HG03442 (cell line): ENCODE data around the gene INIP.

ENCODE experiments used
- ATAC-seq: cut with Tn5 transposase; IDR thresholded peaks from one replicate; pipeline ENCODE4 v1.9.1; 2021; ENCODE audit warnings: mild to moderate bottlenecking, moderate library complexity; ENCODE audit not compliant: unreplicated experiment

The INIP gene, protein sequence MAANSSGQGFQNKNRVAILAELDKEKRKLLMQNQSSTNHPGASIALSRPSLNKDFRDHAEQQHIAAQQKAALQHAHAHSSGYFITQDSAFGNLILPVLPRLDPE

GRCh38 chr9:112717661-112718331 is at the start of gene INIP:
Gene INIP, minus strand, starts transcription at chr9:112718117. Its CDS starts 1,632 bp downstream, at chr9:112716485.
- peak; percentile 92 for ATAC-seq

DNA sequence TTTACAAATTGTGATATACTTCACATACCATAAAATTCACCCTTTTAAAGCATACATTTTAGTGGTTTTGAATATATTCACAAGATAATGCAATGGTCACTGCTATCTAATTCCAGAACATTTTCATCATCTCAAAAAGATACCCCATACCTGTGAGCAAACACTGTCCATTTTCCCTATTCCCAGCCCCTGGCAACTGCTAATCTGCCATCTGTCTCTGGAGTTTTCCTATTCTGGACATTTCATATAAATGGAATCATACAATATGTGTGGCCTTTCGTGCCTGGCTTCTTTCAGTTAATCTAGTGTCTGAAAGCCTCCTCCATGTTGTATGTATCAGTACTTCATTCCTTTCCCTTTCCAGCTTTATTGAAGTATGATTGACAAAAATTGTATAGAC is 47.4 kb upstream of the INIP start:
- no peak for ATAC-seq

DNA sequence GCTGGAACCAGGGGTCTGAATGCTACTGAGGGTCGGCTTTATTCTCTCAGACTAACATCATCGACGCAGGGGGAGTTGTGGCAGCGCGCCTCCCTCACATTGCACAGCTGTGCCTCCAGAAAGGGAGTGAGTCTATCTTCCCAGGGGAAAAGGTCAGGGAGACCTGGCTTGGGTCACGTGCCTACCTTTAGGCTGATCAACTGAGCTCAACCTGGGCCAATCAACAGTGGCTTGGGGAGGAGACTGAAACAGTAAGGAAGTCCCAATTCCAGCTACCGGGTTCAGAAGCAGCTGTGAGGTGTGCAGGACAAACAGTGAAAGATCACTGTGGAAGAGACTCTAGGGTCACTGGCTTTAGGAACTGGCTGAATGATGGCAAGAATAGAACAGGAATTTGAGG is 46.9 kb upstream of the INIP start:
- ATAC-seq, result no peak

DNA sequence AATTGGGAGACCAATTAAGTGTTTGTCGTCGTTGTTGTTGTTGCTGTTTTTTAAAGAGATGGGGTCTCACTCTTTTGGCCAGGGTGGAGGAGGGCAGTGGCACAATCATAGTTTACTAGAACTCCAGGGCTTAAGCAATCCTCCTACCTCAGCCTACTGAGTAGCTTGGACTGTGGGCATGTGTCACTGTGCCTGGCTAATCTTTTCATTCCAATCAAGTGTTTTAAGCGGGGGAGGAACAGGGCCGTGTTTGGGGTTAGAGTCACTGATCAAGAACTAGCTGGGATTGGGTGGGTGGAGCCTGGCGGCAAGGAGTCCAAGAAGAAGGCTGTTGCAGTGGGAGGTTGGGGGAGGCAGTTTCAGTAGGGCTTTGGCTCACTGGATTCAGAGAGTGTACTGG is 46.4 kb upstream of the INIP start:
- ATAC-seq, result no peak

- ATAC-seq, result no peak
Measured at GRCh38 chr9:112762726-112763518, 45.0 kb upstream of the INIP start.

DNA sequence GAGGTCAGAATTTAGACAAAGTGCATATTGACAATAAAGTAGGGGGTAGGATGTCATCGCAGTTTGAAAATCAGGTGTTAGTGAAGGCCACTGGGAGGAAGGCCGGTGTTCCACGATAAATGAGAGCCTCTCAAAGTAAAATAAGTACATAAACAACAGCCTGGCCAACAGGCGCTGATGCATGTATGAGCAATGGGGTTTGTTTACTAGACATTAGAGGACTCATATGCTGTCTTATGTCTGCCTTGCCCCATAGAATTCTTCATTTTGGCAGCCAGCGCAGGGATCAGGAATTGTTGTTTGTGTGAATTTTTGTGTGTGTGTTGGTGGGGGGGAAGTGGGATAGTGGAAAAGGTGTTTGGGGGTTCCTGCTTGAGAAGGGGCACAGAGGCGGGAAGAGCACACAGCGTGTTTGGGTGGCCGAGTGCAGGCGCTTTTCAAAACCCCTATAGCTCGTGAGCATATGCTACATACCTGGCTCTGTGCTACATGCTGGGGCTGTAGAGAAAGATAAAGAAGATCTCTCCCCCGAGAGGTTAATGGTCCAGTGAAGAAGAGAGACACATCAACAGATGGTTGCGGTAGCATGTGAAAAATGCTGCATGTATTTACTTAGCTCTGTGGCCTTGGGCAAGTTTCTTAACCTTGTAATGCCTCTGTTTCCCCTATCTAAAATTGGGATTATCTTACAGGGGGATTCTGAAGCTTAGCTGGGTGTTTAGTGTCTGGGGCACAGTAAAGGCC is 44.2 kb upstream of the INIP start:
- no peak for ATAC-seq

GRCh38 chr9:112760821-112761220 is 42.9 kb upstream of the INIP start:
- ATAC-seq, result no peak

DNA sequence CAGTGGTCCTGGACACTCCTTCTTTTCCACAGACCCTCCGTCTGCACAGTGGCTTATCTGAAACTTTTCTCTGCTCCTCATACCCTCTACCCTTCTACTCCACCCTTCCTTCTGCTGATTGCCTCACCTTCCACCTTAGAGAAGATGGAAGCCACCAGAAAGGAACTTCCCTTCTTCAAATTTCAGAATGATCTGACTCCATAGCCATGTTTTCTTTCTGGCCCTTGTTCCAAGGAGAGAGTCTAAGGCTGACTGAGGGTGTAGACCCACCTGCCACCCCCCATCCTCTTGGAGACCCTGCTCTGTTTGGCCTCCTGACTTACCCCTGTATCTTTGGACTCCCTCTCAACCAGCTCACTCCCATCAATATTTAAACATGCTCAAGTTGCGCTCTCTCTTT is 40.0 kb upstream of the INIP start:
- ATAC-seq, result no peak

DNA sequence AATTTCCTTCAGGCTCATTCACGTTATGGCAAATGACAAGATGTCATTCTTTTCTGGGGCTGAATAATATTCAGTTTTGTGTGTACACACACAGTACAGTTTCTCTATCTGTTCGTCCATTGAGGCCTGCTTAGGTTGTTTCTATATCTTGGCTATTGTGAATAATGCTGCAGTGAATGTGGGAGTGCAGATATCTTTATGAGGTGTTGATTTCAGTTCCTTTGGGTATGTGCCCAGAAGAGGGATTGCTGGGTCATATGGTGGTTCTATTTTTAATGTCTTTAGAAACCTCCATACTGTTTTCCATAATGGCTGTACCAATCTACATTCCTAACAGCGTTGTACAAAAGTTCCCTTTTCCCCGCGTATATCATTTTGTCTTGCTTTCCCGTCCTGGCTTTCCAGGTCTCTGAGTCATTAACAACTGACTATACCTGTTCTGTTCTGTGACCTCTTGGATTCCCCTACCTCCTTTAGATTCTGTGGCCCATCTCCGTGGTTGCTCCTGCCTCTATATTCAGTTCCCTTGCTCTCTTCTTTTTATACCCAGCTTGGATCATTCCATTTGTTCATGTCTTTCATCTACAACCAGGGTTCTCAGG is 39.5 kb upstream of the INIP start:
- no peak for ATAC-seq

DNA sequence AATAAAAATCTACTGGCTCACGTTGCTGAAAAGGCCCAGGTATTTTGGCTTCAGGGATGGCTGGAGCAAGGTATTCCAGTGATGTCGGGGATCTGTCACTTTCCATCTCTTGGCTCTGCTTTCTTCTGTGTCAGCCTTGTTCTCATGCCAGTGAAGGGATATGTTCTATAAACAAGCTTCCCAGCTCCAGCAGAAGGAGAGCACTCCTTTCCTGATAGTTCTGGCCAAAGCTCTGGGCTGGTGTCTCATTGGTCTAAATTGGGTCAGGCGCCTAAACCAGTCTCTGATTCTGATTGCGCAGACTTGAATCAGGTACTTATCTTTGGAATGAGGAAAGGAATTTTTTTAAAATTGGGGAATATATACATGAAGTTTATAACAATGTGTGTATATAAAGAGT is 37.8 kb upstream of the INIP start:
- no peak for ATAC-seq

- no peak for ATAC-seq
Measured at GRCh38 chr9:112755016-112755427, 37.1 kb upstream of the INIP start.

- ATAC-seq, result peak; percentile 28
Measured at GRCh38 chr9:112754578-112754977, 36.7 kb upstream of the INIP start.

DNA sequence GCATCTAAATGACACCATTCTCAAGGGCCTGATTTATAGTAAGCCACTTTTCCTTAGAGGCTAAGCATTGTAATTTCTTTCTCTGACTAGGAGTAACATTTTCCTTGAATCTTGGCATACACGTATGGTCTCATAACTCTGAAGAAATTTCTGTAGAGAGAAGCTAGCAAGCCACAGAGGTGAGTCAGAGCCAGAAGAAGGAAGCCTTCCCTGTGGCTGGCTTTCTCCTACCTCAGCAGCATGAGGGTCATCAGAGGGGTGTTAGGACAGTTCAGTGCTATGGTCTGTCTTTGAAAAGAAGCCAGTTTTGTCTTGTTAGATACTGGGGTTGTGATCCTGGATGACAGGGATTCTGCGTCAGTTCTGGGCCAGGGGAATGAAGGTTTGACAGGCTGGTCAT is 35.8 kb upstream of the INIP start:
- ATAC-seq, result no peak

DNA sequence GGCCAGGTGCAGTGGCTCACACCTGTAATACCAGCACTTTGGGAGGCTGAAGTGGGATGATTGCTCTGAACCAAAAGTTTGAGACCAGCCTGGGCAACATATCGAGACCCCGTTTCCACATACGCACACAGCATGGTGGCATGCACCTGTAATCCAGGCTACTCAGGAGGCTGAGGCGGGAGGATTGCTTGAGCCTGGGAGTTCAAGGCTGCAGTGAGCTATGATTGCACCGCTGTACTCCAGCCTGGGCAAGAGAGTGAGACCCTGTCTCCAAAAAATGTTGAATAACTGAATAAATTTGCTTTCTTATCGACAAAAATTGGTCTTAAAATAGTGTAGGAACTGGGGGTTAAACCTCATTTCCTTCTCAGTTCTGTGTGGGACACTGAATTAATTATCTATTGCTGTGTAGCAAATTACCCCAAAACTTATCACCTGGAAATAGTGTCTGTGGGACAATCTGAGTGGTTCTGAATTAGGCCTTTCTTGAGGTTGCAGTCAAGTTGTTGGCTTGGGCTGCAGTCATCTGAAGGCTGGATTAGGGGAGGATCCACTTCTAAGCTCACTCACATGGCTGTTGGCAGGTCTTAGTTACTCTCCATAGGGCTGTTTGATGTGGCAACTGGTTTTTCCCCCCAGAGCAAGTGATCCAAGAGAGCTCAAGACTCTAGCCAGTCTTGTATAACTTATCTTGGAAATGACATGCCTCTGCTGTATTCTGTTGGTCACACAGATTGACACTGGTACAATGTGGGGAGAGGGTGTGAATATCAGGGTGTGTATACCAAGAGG is 34.6 kb upstream of the INIP start:
- ATAC-seq, result no peak

DNA sequence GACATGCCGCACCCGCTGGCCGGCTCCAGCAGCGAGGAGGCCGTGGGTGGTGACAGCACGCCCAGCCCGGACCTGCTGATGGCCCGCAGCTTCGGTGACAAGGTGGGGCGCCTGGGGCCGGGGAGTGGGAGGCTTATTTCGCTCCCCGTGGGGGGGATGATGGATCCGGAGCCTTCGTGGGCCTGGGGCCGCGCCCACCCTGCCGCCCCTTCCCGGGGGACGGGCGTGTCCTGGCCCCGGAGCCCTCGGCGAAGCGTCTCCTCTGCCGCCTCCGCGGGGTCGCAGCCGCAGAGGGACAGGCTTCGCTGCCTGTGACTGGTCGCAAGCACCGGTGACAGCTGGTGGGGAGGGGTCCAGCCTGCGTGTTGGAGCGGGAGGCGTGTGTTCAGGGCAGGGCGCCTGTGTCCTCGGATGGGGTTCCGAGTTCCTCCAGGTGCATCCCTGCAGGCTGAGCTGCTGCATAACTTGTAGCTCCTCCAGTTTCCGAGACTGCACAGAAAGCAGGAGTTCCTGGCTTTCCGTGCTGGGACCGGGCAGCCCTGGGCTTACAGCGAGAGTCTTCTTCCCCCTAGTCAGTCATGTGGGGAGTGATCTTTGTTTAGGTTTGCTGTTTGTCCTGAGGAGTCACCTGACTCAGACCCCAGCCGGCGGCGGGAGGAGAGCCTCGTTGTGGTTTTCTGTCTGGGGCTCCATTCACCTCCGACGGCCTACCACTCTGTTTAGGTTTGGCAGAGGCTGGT is 33.3 kb upstream of the INIP start:
- ATAC-seq, result peak; percentile 27

- no peak for ATAC-seq
Measured at GRCh38 chr9:112750764-112751055, 32.8 kb upstream of the INIP start.

GRCh38 chr9:112750016-112750763 is 32.3 kb upstream of the INIP start, which contains the start of gene SNX30:
Gene SNX30, plus strand, starts transcription at chr9:112750760. Its CDS starts 242 bp downstream, at chr9:112751002.
- peak; percentile 69 for ATAC-seq

DNA sequence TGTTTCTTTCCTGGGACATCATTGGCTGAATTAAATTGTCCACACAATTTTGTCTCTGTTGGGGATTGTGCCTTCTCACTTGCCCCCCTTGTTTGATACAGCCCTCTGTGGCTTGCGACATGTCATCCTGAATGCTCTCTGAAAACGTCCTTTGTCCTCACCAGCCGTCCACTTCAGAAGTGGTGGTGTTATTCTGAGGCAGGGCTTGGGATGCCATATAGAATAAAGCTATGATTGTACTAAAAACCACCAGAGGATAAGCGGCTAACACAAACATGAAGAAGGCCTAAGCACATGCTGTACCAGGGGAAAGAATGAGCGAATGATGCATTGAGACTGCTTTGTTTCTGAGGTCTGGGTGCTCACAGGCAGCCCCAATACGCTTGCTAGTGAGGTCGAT is 29.2 kb upstream of the INIP start:
- no peak for ATAC-seq

- no peak for ATAC-seq
Measured at GRCh38 chr9:112744177-112744576, 26.3 kb upstream of the INIP start.
